Trophoblast cell (in vitro differentiated cells and primary cell): ENCODE results near the gene DYNLT4.
A peak's percentile ranks its signal among the peaks of the same experiment; 100 is the strongest.
"Not testable (repeated sequence)": the region's sequence is repeated elsewhere in the genome, so short reads cannot be mapped to it uniquely, and the experiment has no call there.

Experiments
- DNase-seq, 2 donors: peaks; one replicate each; pipeline ENCODE4 v3.0.0-alpha.2; 2016
- H2AFZ ChIP-seq: 2 replicates; pipeline ENCODE4 v1.6.1; 2013; ENCODE audit warnings: low read length, moderate library complexity, mild to moderate bottlenecking; ENCODE audit not compliant: insufficient read depth, poor library complexity
- H2AK5ac ChIP-seq: 2 replicates; pipeline ENCODE4 v1.6.1; 2013; ENCODE audit warnings: mild to moderate bottlenecking, low read length
- H2BK120ac ChIP-seq: 2 replicates; pipeline ENCODE4 v1.6.1; 2013; ENCODE audit warnings: low read length, mild to moderate bottlenecking, moderate library complexity; ENCODE audit not compliant: insufficient read depth, poor library complexity
- H2BK12ac ChIP-seq: 2 replicates; pipeline ENCODE4 v1.6.1; 2013; ENCODE audit warnings: mild to moderate bottlenecking, low read length, moderate library complexity
- H2BK5ac ChIP-seq: 2 replicates; pipeline ENCODE4 v1.6.1; 2013; ENCODE audit warnings: low read length, low read depth, moderate library complexity, mild to moderate bottlenecking; ENCODE audit not compliant: poor library complexity
- H3K14ac ChIP-seq: 2 replicates; pipeline ENCODE4 v1.6.1; 2013; ENCODE audit warnings: mild to moderate bottlenecking, low read length
- H3K18ac ChIP-seq: 2 replicates; pipeline ENCODE4 v1.6.1; 2013; ENCODE audit warnings: mild to moderate bottlenecking, low read length
- H3K23ac ChIP-seq: 2 replicates; pipeline ENCODE4 v1.6.1; 2013; ENCODE audit warnings: low read length
- H3K27ac ChIP-seq: 2 replicates; pipeline ENCODE4 v1.5.1; 2013; ENCODE audit warnings: low read depth, mild to moderate bottlenecking, inconsistent platforms, low read length, moderate library complexity
- H3K27me3 ChIP-seq: 2 replicates; pipeline ENCODE4 v1.6.1; 2013; ENCODE audit warnings: inconsistent platforms, mild to moderate bottlenecking, low read length, moderate library complexity; ENCODE audit not compliant: insufficient read depth
- H3K36me3 ChIP-seq, 2 experiments: 1 replicate in 1 of 2; 2 replicates in 1 of 2; pipeline ENCODE4 v1.6.1; 2013; ENCODE audit warnings: low read length in 2 of 2, mild to moderate bottlenecking in 2 of 2, moderate library complexity in 1 of 2; ENCODE audit not compliant: insufficient read depth in 2 of 2, control insufficient read depth in 1 of 2
- H3K4ac ChIP-seq: 2 replicates; pipeline ENCODE4 v1.6.1; 2013; ENCODE audit warnings: low read depth, mild to moderate bottlenecking, low read length, moderate library complexity
- H3K4me1 ChIP-seq, 2 experiments: 1 replicate in 1 of 2; 2 replicates in 1 of 2; pipeline ENCODE4 v1.6.1; 2013; ENCODE audit warnings: low read length in 2 of 2, mild to moderate bottlenecking in 2 of 2, moderate library complexity in 1 of 2; ENCODE audit not compliant: insufficient read depth in 2 of 2, control insufficient read depth in 1 of 2
- H3K4me2 ChIP-seq: 2 replicates; pipeline ENCODE4 v1.6.1; 2013; ENCODE audit warnings: inconsistent platforms, mild to moderate bottlenecking, low read length, moderate library complexity
- H3K4me3 ChIP-seq: 2 replicates; pipeline ENCODE4 v1.5.1; 2013; ENCODE audit warnings: mild to moderate bottlenecking, low read depth, low read length, inconsistent platforms
- H3K79me1 ChIP-seq: one replicate; pipeline ENCODE4 v1.6.1; 2013; ENCODE audit warnings: low read length
- H3K79me2 ChIP-seq: 2 replicates; pipeline ENCODE4 v1.6.1; 2013; ENCODE audit warnings: low read length, mild to moderate bottlenecking; ENCODE audit not compliant: control insufficient read depth, insufficient read depth, poor library complexity
- H3K9ac ChIP-seq: 2 replicates; pipeline ENCODE4 v1.6.1; 2013; ENCODE audit warnings: mild to moderate bottlenecking, low read length
- H3K9me3 ChIP-seq: 2 replicates; pipeline ENCODE4 v1.6.1; 2013; ENCODE audit warnings: low read depth, mild to moderate bottlenecking, control low read depth, inconsistent platforms, low read length; ENCODE audit not compliant: insufficient read depth
- H4K12ac ChIP-seq: 2 replicates; pipeline ENCODE4 v1.6.1; 2013; ENCODE audit warnings: low read depth, mild to moderate bottlenecking, low read length, moderate library complexity
- H4K8ac ChIP-seq: 2 replicates; pipeline ENCODE4 v1.6.1; 2013; ENCODE audit warnings: low read depth, mild to moderate bottlenecking, low read length, moderate library complexity
- H4K91ac ChIP-seq: one replicate; pipeline ENCODE4 v1.6.1; 2013; ENCODE audit warnings: low read depth, mild to moderate bottlenecking, low read length, moderate library complexity
- WGBS: extraction: QIAGEN DNeasy Blood & Tissue Kit; methylation state at CpG from one replicate; pipeline ENCODE4 v1.1.7; 2013; ENCODE audit warnings: missing lambda C conversion rate; ENCODE audit not compliant: insufficient read length, insufficient coverage; ENCODE audit errors: extremely low coverage; 5-methylcytosine and 5-hydroxymethylcytosine counted together

Gene DYNLT4

GRCh38 chr1:44815926-44816325 lies 8.8 kb upstream of the DYNLT4 start:
- not testable (repeated sequence) for H2AK5ac ChIP-seq, DNase-seq, H3K9me3 ChIP-seq, H3K27me3 ChIP-seq, H4K12ac ChIP-seq, H3K4me2 ChIP-seq, H4K8ac ChIP-seq, H4K91ac ChIP-seq, H2BK5ac ChIP-seq, H3K14ac ChIP-seq, H3K4me3 ChIP-seq, H3K36me3 ChIP-seq, H3K79me2 ChIP-seq, H2BK12ac ChIP-seq, H3K27ac ChIP-seq, H2AFZ ChIP-seq, H3K4ac ChIP-seq, H3K9ac ChIP-seq, H3K23ac ChIP-seq, H3K18ac ChIP-seq, H2BK120ac ChIP-seq
- no CpG with 5 or more reads among the region's 9 CpGs for WGBS
- H3K79me1 ChIP-seq = peaks cover 23% of the 10 kb centered on the region
- H3K4me1 ChIP-seq = peaks cover 28 to 33% of the 10 kb centered on the region in 2 experiments

GRCh38 chr1:44812822-44813543 lies 5.8 kb upstream of the DYNLT4 start:
- H3K23ac ChIP-seq = no peak overlapping the region
- no peaks in the 10 kb centered on the region for H3K27me3 ChIP-seq
- H2AFZ ChIP-seq = peak overlapping the region; percentile 8
- H3K4ac ChIP-seq = peak overlapping the region; percentile 20
- peak overlapping the region; percentile 65 for H3K4me2 ChIP-seq
- peak overlapping the region; percentile 21 for H3K4me3 ChIP-seq
- H3K9me3 ChIP-seq = no peaks in the 10 kb centered on the region
- H3K18ac ChIP-seq = peak overlapping the region; percentile 55
- H2BK120ac ChIP-seq = peak overlapping the region; percentile 7
- H4K8ac ChIP-seq = peak overlapping the region; percentile 73
- H3K36me3 ChIP-seq = peaks cover 9 to 12% of the 10 kb centered on the region in 2 experiments
- H4K12ac ChIP-seq = peak overlapping the region; percentile 4
- peak overlapping the region; percentile 65 for H2BK12ac ChIP-seq
- peak; percentile 47 to 58 for DNase-seq
- H2BK5ac ChIP-seq = no peak overlapping the region
- H3K14ac ChIP-seq = peak overlapping the region; percentile 7
- H3K4me1 ChIP-seq = peaks cover 51 to 56% of the 10 kb centered on the region in 2 experiments
- WGBS = no CpG with 5 or more reads among the region's 48 CpGs
- H3K27ac ChIP-seq = no peak overlapping the region
- peak overlapping the region; percentile 56 for H2AK5ac ChIP-seq
- peaks cover 13% of the 10 kb centered on the region for H3K79me2 ChIP-seq
- H3K9ac ChIP-seq = no peak overlapping the region
- H4K91ac ChIP-seq = peak overlapping the region; percentile 42
- H3K79me1 ChIP-seq = peaks cover 39% of the 10 kb centered on the region

- Histone ChIP-seq H3K9me3 (no peaks in the 10 kb centered on the region), H3K36me3 (peaks cover 13 to 14% of the 10 kb centered on the region in 2 experiments), H4K12ac (no peak overlapping the region), H3K4me1 (peaks cover 65 to 70% of the 10 kb centered on the region in 2 experiments), H2BK12ac (peak overlapping the region; percentile 41), H3K4me2 (no peak overlapping the region), H3K23ac (no peak overlapping the region), H2BK5ac (no peak overlapping the region), H4K8ac (no peak overlapping the region), H4K91ac (peak overlapping the region; percentile 74), H3K14ac (no peak overlapping the region), H3K9ac (no peak overlapping the region), H3K4ac (peak overlapping the region; percentile 9), H3K79me2 (peaks cover 23% of the 10 kb centered on the region), H3K4me3 (no peak overlapping the region), H3K27me3 (no peaks in the 10 kb centered on the region), H3K18ac (peak overlapping the region; percentile 28), H3K27ac (peak overlapping the region; percentile 40), H2AK5ac (peak overlapping the region; percentile 34), H2AFZ (no peak overlapping the region), H3K79me1 (peaks cover 55% of the 10 kb centered on the region), H2BK120ac (no peak overlapping the region)
- DNase-seq = no peak
- WGBS = no CpG with 5 or more reads among the region's 8 CpGs
Observed at GRCh38 chr1:44811234-44811633, 4.1 kb upstream of the DYNLT4 start.

- not testable (repeated sequence) for H3K4me3 ChIP-seq, H3K9me3 ChIP-seq, H3K23ac ChIP-seq, H3K4ac ChIP-seq, H3K27ac ChIP-seq, H3K4me2 ChIP-seq, H2BK120ac ChIP-seq, H3K18ac ChIP-seq, H3K27me3 ChIP-seq, H2BK5ac ChIP-seq, H4K12ac ChIP-seq, H4K8ac ChIP-seq, DNase-seq, H3K9ac ChIP-seq
- peaks cover 70 to 75% of the 10 kb centered on the region in 2 experiments for H3K4me1 ChIP-seq
- no CpG with 5 or more reads among the region's 4 CpGs for WGBS
- H3K36me3 ChIP-seq = peaks cover 16 to 19% of the 10 kb centered on the region in 2 experiments
- H2BK12ac ChIP-seq = peak overlapping the region; percentile 61
- H4K91ac ChIP-seq = peak overlapping the region; percentile 64
- H3K79me2 ChIP-seq = peaks cover 23% of the 10 kb centered on the region
- H2AK5ac ChIP-seq = peak overlapping the region; percentile 11
- H3K79me1 ChIP-seq = peaks cover 58% of the 10 kb centered on the region
- H3K14ac ChIP-seq = peak overlapping the region; percentile 41
- H2AFZ ChIP-seq = peak overlapping the region; percentile 2
Observed at GRCh38 chr1:44810762-44811105, 3.6 kb upstream of the DYNLT4 start.
